Activated CD8-positive, alpha-beta memory T cell treated with anti-CD3 and anti-CD28 coated beads, Interleukin-2, amount 10 ng/mL, durations not matched to agents 7 days and 5 days (primary cell): ENCODE measurements around the gene TGFBR3L. TPM values are rescaled to one million over a fixed set of nuclear protein-coding genes. Genes with fewer than 3 reads are reported as not detected.

Experiments used
- ATAC-seq: fragments of 150-1000 bp; cut with Tn5 transposase; one replicate; pipeline ENCODE4 v1.10.0; 2021; ENCODE audit warnings: moderate library complexity
- CTCF ChIA-PET: fragments of 350-600 bp; sonication (Branson Sonifier 250); formaldehyde crosslinking; loops from one replicate; lab custom pipeline; 2021; ENCODE audit warnings: antibody characterized with exemption; lab: Charles Lee
- DNase-seq: peaks from one replicate; pipeline ENCODE4 v3.0.0-alpha.2; 2020
- H3K27ac Mint-ChIP-seq: one replicate; pipeline ENCODE4 v1.8.0; 2021; ENCODE audit warnings: mild to moderate bottlenecking, mixed read lengths
- H3K27me3 Mint-ChIP-seq: one replicate; pipeline ENCODE4 v1.8.0; 2021; ENCODE audit warnings: mixed read lengths
- H3K36me3 Mint-ChIP-seq: one replicate; pipeline ENCODE4 v1.8.0; 2021; ENCODE audit warnings: mild to moderate bottlenecking, mixed read lengths
- H3K4me1 Mint-ChIP-seq: one replicate; pipeline ENCODE4 v1.8.0; 2021; ENCODE audit warnings: mixed read lengths
- H3K4me3 Mint-ChIP-seq: one replicate; pipeline ENCODE4 v1.8.0; 2021; ENCODE audit warnings: mild to moderate bottlenecking, moderate library complexity, mixed read lengths
- H3K9me3 Mint-ChIP-seq: one replicate; pipeline ENCODE4 v1.8.0; 2022; ENCODE audit warnings: low read depth, mixed read lengths
- total RNA-seq, 2 experiments: library from RNA; stranded (reverse); gene quantifications; one replicate each; pipeline ENCODE4 v1.2.3, GENCODE V29; 2021

TGFBR3L gene
- total RNA-seq, 2 experiments from 2014 or later: 7.7 to 9.1 TPM

- Mint-ChIP-seq H3K4me1 (peaks cover 29% of the 10 kb centered on the region), H3K27ac (no peak overlapping the region), H3K4me3 (no peak overlapping the region), H3K27me3 (peaks cover 47% of the 10 kb centered on the region), H3K36me3 (no peaks in the 10 kb centered on the region), H3K9me3 (no peaks in the 10 kb centered on the region)
- DNase-seq (no peak), ATAC-seq (no peak)
- CTCF ChIA-PET: interaction anchor here (0.6 kb wide), 1 partner anchor 972 kb away, joined by 3 read pairs; no protein-coding TSS in a partner anchor
These were observed 42.1 kb upstream of the TGFBR3L start for GRCh38 chr19:7872306-7873204.

DNA sequence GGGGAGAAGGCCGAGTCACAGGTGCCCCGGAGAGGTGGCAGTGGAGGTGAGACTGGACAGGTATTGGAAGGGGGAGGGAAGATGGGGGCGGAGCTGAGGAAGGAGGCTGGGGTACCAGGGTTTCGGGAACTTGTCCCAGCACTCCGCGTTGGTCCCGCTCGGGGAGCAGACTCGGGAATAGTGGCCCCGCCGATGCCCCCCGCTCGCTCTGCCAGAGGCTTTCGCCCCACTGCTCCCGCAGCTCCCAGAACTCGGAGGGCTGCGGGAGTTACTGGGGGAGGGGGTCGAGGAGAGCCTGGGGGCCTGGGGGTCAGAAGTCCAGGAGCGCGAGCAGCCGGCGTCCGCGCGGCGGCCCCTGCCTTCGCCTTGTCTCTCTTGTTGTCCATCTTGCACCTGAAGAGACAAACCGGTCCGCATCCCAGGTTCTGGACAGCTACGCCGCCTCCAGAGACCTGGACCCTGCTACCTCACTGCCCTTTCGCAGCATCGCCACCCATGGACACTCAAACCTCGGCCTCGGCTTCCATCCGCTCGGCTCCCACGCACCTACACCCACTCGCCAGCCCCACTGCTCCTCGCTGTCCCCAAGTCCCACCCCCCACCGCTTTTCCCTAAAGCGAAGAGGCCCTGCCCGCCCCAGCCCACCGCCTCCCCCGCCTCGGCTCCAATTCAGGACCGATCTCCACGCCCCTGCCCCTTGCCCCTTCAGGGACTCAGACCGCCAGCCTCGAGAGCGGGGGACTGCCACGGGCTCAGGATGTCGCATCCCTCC is 41.1 kb upstream of the TGFBR3L start:
- Mint-ChIP-seq H3K27me3 (peaks cover 40% of the 10 kb centered on the region), H3K9me3 (no peaks in the 10 kb centered on the region), H3K4me1 (peaks cover 26% of the 10 kb centered on the region), H3K4me3 (peak overlapping the region; percentile 38), H3K36me3 (no peaks in the 10 kb centered on the region), H3K27ac (no peak overlapping the region)
- no peak for ATAC-seq
- CTCF ChIA-PET: no interaction called here
- DNase-seq: no peak

DNA sequence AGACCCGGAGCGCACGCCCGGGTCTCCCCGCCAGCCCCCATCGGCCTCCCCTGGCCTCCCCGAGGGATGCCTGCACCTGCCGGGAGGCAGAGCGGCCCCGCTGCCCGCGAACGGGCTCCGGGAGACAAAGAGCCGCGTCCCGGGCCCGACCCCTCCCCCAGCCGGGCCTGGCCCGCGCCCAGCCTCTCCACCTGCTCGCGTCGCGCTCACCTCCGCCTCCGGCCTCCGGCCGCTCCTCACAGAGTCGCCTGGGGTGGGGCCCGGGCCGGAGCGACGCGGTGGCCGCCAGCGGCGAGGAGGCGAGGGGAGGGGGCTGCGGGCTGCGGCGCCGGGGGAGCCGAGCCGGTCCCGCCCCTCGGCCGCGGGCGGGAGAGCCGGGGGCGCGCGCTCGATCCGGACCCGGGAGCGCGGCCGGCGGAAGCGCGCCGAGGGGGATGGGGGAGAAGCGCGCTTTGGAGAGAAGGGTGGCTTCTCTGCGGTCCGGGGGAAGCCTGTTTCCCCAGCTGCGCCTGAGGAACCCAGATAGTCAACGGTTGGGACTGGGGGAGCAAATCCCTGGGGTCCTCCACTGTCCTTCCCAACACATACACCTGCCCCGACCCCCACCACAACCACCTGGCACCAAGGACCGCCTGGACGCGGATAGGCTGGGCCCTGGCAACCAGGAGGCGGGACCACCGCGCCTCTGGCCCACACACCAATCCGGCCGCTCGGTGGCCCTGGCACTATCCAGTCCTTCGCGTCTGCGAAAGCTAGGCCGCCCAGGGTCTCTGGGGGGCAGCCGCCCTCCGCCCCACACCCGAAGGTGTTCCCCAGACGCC is 40.3 kb upstream of the TGFBR3L start, which contains the start of gene PRR36:
Gene PRR36 (minus strand): TSS at position 315 of the 821 bp plus-strand sequence. CDS start 701 bp downstream, outside the sequence.
- no peaks in the 10 kb centered on the region for H3K36me3 Mint-ChIP-seq
- ATAC-seq: no peak
- H3K27me3 Mint-ChIP-seq: peaks cover 39% of the 10 kb centered on the region
- H3K4me1 Mint-ChIP-seq: peaks cover 21% of the 10 kb centered on the region
- no peak within 1 kb of the TSS for H3K27ac Mint-ChIP-seq
- CTCF ChIA-PET: interaction anchor here (1.5 to 2.3 kb wide), 2 partner anchors 13 to 29 kb away, joined by 3 to 7 read pairs; partner anchors contain the start of gene MAP2K7
- no peaks in the 10 kb centered on the region for H3K9me3 Mint-ChIP-seq
- H3K4me3 Mint-ChIP-seq: peak within 1 kb of the TSS; percentile 38
- DNase-seq: no peak

- no peak for ATAC-seq
- CTCF ChIA-PET: interaction anchor here (1.5 to 2.3 kb wide), 2 partner anchors 13 to 29 kb away, joined by 3 to 7 read pairs; partner anchors contain the start of gene MAP2K7
These were observed 39.7 kb upstream of the TGFBR3L start for GRCh38 chr19:7874897-7875273.

GRCh38 chr19:7877249-7877836 is 37.3 kb upstream of the TGFBR3L start:
- Mint-ChIP-seq H3K27ac (no peak overlapping the region), H3K9me3 (peaks cover 3% of the 10 kb centered on the region), H3K4me3 (no peak overlapping the region), H3K27me3 (peaks cover 26% of the 10 kb centered on the region), H3K4me1 (peaks cover 3% of the 10 kb centered on the region), H3K36me3 (no peaks in the 10 kb centered on the region)
- DNase-seq (no peak), ATAC-seq (no peak)
- CTCF ChIA-PET: interaction anchor here (1.2 kb wide), 1 partner anchor 8 kb away, joined by 5 read pairs; no protein-coding TSS in a partner anchor

More at GRCh38 chr19:7874897-7875273, 39.7 kb upstream of the TGFBR3L start:
- H3K4me3 Mint-ChIP-seq: no peak overlapping the region
- H3K27ac Mint-ChIP-seq: no peak overlapping the region
- DNase-seq: no peak
- H3K9me3 Mint-ChIP-seq: no peaks in the 10 kb centered on the region
- peaks cover 20% of the 10 kb centered on the region for H3K4me1 Mint-ChIP-seq
- no peaks in the 10 kb centered on the region for H3K36me3 Mint-ChIP-seq
- peaks cover 39% of the 10 kb centered on the region for H3K27me3 Mint-ChIP-seq

- no peak for DNase-seq
- ATAC-seq: peak; percentile 27
- Mint-ChIP-seq H3K27ac (no peak overlapping the region), H3K4me3 (no peak overlapping the region), H3K27me3 (peaks cover 15% of the 10 kb centered on the region), H3K9me3 (peaks cover 3% of the 10 kb centered on the region), H3K4me1 (no peaks in the 10 kb centered on the region), H3K36me3 (no peaks in the 10 kb centered on the region)
- CTCF ChIA-PET: interaction anchor here (0.7 to 1.5 kb wide), 2 partner anchors 10 to 66 kb away, joined by 3 to 6 read pairs; no protein-coding TSS in a partner anchor
These were observed 35.4 kb upstream of the TGFBR3L start for GRCh38 chr19:7879111-7879807.

DNA sequence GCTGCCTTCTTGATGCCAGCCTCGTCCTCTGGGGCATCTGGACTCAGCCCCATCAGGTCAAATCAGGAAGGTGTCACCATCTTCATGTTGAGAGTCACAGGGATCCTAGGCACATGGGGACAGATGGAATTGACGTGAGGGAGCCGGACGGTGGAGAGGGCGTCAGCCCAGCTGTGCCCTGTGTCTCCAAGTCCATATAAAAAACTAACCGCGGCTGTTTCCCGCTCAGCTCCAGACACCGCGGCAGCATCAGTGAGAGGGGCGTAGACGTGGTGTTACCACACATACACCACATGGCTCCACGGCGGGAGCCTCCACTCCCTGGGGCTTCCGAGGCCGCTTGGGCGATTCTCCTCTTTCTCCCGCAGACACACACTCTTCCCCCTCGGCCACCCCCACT is 34.8 kb upstream of the TGFBR3L start:
- CTCF ChIA-PET: interaction anchor here (1.5 to 1.8 kb wide), 2 partner anchors 10 to 24 kb away, joined by 6 read pairs; partner anchors contain the start of gene MAP2K7
- DNase-seq: no peak
- H3K27me3 Mint-ChIP-seq: peaks cover 11% of the 10 kb centered on the region
- no peaks in the 10 kb centered on the region for H3K4me1 Mint-ChIP-seq
- peaks cover 3% of the 10 kb centered on the region for H3K9me3 Mint-ChIP-seq
- peak; percentile 27 for ATAC-seq
- no peaks in the 10 kb centered on the region for H3K36me3 Mint-ChIP-seq
- no peak overlapping the region for H3K27ac Mint-ChIP-seq
- no peak overlapping the region for H3K4me3 Mint-ChIP-seq

DNA sequence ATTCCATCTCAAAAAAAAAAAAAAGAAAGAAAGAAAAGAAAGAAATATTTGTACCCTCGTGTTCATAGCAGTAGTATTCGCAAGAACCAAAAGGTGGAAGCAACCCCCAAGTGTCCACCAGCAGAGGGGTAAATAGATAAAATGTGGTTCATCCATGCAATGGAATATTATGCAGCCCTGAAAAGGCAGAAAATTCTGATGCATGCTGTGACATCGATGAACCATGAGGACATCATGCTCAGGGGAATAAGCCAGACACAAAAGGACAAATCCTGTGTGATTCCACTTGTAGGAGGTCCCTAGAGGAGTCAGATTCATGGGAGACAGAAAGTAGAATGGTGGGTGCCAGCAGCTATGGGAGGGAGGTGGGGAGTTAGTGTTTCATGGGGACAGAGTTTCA is 32.7 kb upstream of the TGFBR3L start:
- CTCF ChIA-PET: interaction anchor here (0.8 to 2.9 kb wide), 2 partner anchors 13 to 16 kb away, joined by 3 to 10 read pairs; no protein-coding TSS in a partner anchor
- Mint-ChIP-seq H3K36me3 (no peaks in the 10 kb centered on the region), H3K4me3 (no peak overlapping the region), H3K4me1 (no peaks in the 10 kb centered on the region), H3K27ac (no peak overlapping the region), H3K9me3 (peaks cover 3% of the 10 kb centered on the region), H3K27me3 (no peaks in the 10 kb centered on the region)
- no peak for DNase-seq
- no peak for ATAC-seq

DNA sequence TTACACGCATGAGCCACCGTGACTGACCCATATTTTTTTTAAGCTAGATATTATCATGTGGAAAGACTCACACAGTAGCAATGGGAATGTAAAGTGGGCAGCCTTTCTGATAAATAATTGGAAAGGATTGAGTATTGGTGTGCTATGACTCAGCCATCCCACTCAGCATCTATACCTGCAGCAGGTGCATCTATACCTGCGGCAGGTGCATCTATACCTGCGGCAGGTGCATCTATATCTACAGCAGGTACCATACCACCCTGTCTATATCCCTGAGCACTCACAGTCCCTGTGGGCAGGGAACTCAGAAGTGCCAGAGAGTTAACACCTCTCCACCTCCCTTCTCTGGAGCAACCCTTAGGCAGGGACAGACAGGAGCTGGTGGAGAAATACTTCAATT is 31.5 kb upstream of the TGFBR3L start:
- H3K9me3 Mint-ChIP-seq: peaks cover 3% of the 10 kb centered on the region
- ATAC-seq (no peak), DNase-seq (no peak)
- peaks cover 10% of the 10 kb centered on the region for H3K27me3 Mint-ChIP-seq
- H3K4me1 Mint-ChIP-seq: no peaks in the 10 kb centered on the region
- no peak overlapping the region for H3K4me3 Mint-ChIP-seq
- H3K36me3 Mint-ChIP-seq: no peaks in the 10 kb centered on the region
- H3K27ac Mint-ChIP-seq: no peak overlapping the region
- CTCF ChIA-PET: interaction anchor here (1.0 to 2.9 kb wide), 3 partner anchors 14 to 16 kb away, joined by 3 to 10 read pairs (median 8); no protein-coding TSS in a partner anchor

DNA sequence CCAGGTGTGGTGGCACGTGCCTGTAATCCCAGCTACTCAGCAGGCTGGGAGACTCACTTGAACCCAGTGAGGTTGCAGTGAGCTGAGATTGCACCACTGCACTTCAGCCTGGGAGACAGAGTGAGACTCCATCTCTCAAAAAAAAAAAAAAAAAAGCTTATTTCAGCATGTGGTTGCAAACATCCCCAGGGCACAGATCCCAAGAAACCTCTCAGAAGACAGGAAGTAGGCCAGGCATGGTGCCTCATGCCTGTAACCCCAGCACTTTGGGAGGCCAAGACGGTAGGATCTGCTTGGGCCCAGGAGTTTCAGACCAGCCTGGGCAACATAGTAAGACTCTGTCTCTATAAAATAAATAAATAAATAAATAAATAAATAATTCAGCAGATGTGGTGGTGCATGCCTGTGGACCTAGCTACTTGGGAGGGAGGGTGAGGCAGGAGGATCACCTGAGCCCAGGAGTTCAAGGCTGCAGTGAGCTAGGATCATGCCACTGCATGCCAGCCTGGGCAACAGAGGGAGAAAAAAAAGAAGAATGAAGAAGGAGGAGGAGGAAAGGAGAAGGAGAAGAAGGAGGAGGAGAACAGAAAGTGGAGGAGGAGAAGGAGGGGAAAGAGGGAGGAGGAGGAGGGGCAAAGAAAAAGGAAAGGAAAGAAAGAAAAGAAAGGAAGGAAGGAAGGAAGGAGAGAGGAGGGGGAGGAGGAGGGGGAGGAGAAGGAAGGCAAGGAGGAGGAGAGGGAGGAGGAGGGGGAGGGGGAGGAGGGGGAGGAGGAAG is 30.6 kb upstream of the TGFBR3L start:
- Mint-ChIP-seq H3K36me3 (no peaks in the 10 kb centered on the region), H3K4me3 (no peak overlapping the region), H3K9me3 (peaks cover 3% of the 10 kb centered on the region), H3K27ac (no peak overlapping the region), H3K27me3 (peaks cover 14% of the 10 kb centered on the region), H3K4me1 (no peaks in the 10 kb centered on the region)
- DNase-seq (no peak), ATAC-seq (no peak)
- CTCF ChIA-PET: interaction anchor here (1.3 kb wide), 1 partner anchor 15 kb away, joined by 8 read pairs; no protein-coding TSS in a partner anchor

DNA sequence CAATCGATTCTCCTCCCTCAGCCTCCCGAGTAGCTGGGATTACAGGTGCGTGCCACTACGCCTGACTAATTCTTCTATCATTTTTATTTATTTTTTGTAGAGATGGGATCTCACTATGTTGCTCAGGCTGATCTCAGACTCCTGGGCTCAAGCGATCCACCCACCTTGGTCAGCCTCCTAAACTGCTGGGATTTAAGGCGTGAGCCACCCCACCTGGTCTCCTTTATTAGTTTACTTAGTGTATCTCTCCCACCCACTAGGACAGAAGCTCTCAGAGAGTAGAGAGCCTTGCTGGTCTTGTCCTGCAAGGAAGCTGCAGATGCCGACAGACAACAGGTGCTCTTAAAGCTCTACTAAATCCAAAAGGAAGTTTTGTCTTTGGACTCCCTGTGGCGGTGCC is 28.8 kb upstream of the TGFBR3L start:
- Mint-ChIP-seq H3K4me3 (no peak overlapping the region), H3K9me3 (peaks cover 3% of the 10 kb centered on the region), H3K36me3 (no peaks in the 10 kb centered on the region), H3K27ac (no peak overlapping the region), H3K4me1 (no peaks in the 10 kb centered on the region), H3K27me3 (peaks cover 24% of the 10 kb centered on the region)
- ATAC-seq (no peak), DNase-seq (no peak)
- CTCF ChIA-PET: interaction anchor here (1.7 kb wide), 1 partner anchor 17 kb away, joined by 6 read pairs; no protein-coding TSS in a partner anchor
